Gastrocnemius medialis (tissue), 4 donors: ENCODE results near the gene FASTK.

Experiments used
- POLR2A ChIP-seq, 2 donors: fragments of 450-650 bp; IDR thresholded peaks; one replicate each; pipeline ENCODE4 v1.6.1; 2017; ENCODE audit warnings: antibody characterized with exemption in 2 of 2, mild to moderate bottlenecking in 2 of 2, moderate library complexity in 2 of 2
- TF ChIP-seq, protein P1 (sequence below), 5 experiments: fragments of 450-650 bp in 3 of 5; fragments of 200-600 bp in 2 of 5; sonication (generic) in 2 of 5; IDR thresholded peaks in 4 of 5; conservative IDR thresholded peaks in 1 of 5; 1 replicate in 4 of 5; 2 replicates in 1 of 5; pipeline ENCODE4 v1.5.1; 2016 to 2019; ENCODE audit warnings: antibody characterized with exemption in 5 of 5, mild to moderate bottlenecking in 3 of 5, moderate library complexity in 3 of 5

- TF ChIP-seq, protein P1, sequence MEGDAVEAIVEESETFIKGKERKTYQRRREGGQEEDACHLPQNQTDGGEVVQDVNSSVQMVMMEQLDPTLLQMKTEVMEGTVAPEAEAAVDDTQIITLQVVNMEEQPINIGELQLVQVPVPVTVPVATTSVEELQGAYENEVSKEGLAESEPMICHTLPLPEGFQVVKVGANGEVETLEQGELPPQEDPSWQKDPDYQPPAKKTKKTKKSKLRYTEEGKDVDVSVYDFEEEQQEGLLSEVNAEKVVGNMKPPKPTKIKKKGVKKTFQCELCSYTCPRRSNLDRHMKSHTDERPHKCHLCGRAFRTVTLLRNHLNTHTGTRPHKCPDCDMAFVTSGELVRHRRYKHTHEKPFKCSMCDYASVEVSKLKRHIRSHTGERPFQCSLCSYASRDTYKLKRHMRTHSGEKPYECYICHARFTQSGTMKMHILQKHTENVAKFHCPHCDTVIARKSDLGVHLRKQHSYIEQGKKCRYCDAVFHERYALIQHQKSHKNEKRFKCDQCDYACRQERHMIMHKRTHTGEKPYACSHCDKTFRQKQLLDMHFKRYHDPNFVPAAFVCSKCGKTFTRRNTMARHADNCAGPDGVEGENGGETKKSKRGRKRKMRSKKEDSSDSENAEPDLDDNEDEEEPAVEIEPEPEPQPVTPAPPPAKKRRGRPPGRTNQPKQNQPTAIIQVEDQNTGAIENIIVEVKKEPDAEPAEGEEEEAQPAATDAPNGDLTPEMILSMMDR (IDR thresholded peaks at IDR 0.05 in 4 of 5, conservative IDR thresholded peaks at IDR 0.05 in 1 of 5), result no peak
- no peak for TF ChIP-seq POLR2A (IDR thresholded peaks at IDR 0.05)
Measured at GRCh38 chr7:151077705-151078232, 2.8 kb downstream of the FASTK start.
